Loucy (cell line): ENCODE data around the gene GABPA.

Source experiments
- EZH2phosphoT487 ChIP-seq: fragments of 200-600 bp; IDR thresholded peaks from 2 replicates; pipeline ENCODE4 v1.6.1; 2018; ENCODE audit warnings: antibody characterized with exemption, mild to moderate bottlenecking, moderate library complexity, borderline replicate concordance
- TF ChIP-seq, protein P1 (sequence below): fragments of 200-600 bp; sonication (generic); conservative IDR thresholded peaks from 2 replicates; pipeline ENCODE4 v1.5.1; 2014; ENCODE audit warnings: mild to moderate bottlenecking, antibody characterized with exemption, low read length

- TF ChIP-seq, protein P1, sequence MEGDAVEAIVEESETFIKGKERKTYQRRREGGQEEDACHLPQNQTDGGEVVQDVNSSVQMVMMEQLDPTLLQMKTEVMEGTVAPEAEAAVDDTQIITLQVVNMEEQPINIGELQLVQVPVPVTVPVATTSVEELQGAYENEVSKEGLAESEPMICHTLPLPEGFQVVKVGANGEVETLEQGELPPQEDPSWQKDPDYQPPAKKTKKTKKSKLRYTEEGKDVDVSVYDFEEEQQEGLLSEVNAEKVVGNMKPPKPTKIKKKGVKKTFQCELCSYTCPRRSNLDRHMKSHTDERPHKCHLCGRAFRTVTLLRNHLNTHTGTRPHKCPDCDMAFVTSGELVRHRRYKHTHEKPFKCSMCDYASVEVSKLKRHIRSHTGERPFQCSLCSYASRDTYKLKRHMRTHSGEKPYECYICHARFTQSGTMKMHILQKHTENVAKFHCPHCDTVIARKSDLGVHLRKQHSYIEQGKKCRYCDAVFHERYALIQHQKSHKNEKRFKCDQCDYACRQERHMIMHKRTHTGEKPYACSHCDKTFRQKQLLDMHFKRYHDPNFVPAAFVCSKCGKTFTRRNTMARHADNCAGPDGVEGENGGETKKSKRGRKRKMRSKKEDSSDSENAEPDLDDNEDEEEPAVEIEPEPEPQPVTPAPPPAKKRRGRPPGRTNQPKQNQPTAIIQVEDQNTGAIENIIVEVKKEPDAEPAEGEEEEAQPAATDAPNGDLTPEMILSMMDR, result no peak
- TF ChIP-seq EZH2phosphoT487, result no peak
Observed at GRCh38 chr21:25734904-25735645, at the start of gene GABPA, which contains the start of gene ATP5PF.
